Breast epithelium (tissue), 4 donors: ENCODE data around the gene FAM78B. TPM values are rescaled to one million over a fixed set of nuclear protein-coding genes. Genes with fewer than 3 reads are reported as not detected.

Source experiments
- DNase-seq, 2 donors: peaks; one replicate each; pipeline ENCODE4 v3.0.0-alpha.2; 2019; ENCODE audit warnings: low spot score in 2 of 2
- H3K27ac ChIP-seq, 2 donors: fragments of 200-600 bp; sonication (generic) in 1 of 2; one replicate each; pipeline ENCODE4 v1.5.1; 2016 to 2019; ENCODE audit warnings: mild to moderate bottlenecking in 1 of 2
- H3K27me3 ChIP-seq, 2 donors: fragments of 200-600 bp; sonication (generic) in 1 of 2; one replicate each; pipeline versions ENCODE4 v1.5.1 to v1.6.0; 2017 to 2019; ENCODE audit warnings: control low read depth in 1 of 2, mild to moderate bottlenecking in 1 of 2
- H3K36me3 ChIP-seq: fragments of 200-600 bp; one replicate; pipeline ENCODE4 v1.5.1; 2019
- H3K4me1 ChIP-seq, 2 donors: fragments of 200-600 bp; sonication (generic); one replicate each; pipeline ENCODE4 v1.5.1; 2016 to 2019; ENCODE audit warnings: control low read depth in 1 of 2
- H3K4me3 ChIP-seq, 3 donors: fragments of 200-600 bp; sonication (generic); 1 replicate in 2 of 3; 2 replicates in 1 of 3; pipeline ENCODE4 v1.5.1; 2016 to 2019; ENCODE audit warnings: mild to moderate bottlenecking in 3 of 3, moderate library complexity in 2 of 3
- H3K9me3 ChIP-seq, 2 donors: fragments of 200-600 bp; sonication (generic) in 1 of 2; one replicate each; pipeline ENCODE4 v1.5.1; 2016 to 2019; ENCODE audit warnings: control low read depth in 1 of 2
- CTCF ChIP-seq, 3 donors: fragments of 450-650 bp; IDR thresholded peaks; one replicate each; pipeline ENCODE4 v1.5.1; 2016 to 2017; ENCODE audit warnings: antibody characterized with exemption in 3 of 3, mild to moderate bottlenecking in 3 of 3, moderate library complexity in 3 of 3
- POLR2A ChIP-seq: fragments of 450-650 bp; IDR thresholded peaks from one replicate; pipeline ENCODE4 v1.6.1; 2016; ENCODE audit warnings: antibody characterized with exemption, mild to moderate bottlenecking, moderate library complexity
- POLR2AphosphoS5 ChIP-seq, 3 donors: sonication (generic); formaldehyde crosslinking; IDR thresholded peaks; one replicate each; pipeline ENCODE4 v1.6.1; 2017; ENCODE audit warnings: antibody characterized with exemption in 3 of 3
- intact Hi-C: fragments of 100-400 bp; cut with DNase I; formaldehyde crosslinking; loops from one replicate; pipeline ENCODE4 v1.15.1; 2023; ENCODE audit warnings: low total_unique reads
- total RNA-seq, 3 donors: library from RNA; depleted of rRNA; stranded (reverse); fragments of >200 nt; gene quantifications; one replicate each; pipeline ENCODE4 v1.1.0, GENCODE V29; 2016

Gene FAM78B
- total RNA-seq, 3 donors from 2014 or later, result 0.98 to 3.2 (median 1.2) TPM

- no peak for TF ChIP-seq POLR2A
- TF ChIP-seq CTCF (IDR thresholded peaks at IDR 0.05), result no peak
- TF ChIP-seq POLR2AphosphoS5 (IDR thresholded peaks at IDR 0.05), result no peak
- intact Hi-C loops, result no loop called here
- Histone ChIP-seq H3K27me3 (no peaks in the 10 kb centered on the region), H3K27ac (no peak overlapping the region), H3K4me3 (no peak overlapping the region), H3K9me3 (no peaks in the 10 kb centered on the region), H3K36me3 (no peaks in the 10 kb centered on the region), H3K4me1 (no peaks in the 10 kb centered on the region)
- no peak for DNase-seq
Observed at GRCh38 chr1:166127003-166127402, 39.8 kb downstream of the FAM78B start.

- Histone ChIP-seq H3K9me3 (no peaks in the 10 kb centered on the region), H3K4me3 (no peak overlapping the region), H3K4me1 (no peaks in the 10 kb centered on the region), H3K36me3 (no peaks in the 10 kb centered on the region), H3K27ac (no peak overlapping the region), H3K27me3 (no peaks in the 10 kb centered on the region)
- intact Hi-C loops, result no loop called here
- TF ChIP-seq POLR2AphosphoS5 (IDR thresholded peaks at IDR 0.05) (no peak), POLR2A (no peak), CTCF (IDR thresholded peaks at IDR 0.05) (no peak)
- DNase-seq, result no peak
Observed at GRCh38 chr1:166122873-166123466, 43.8 kb downstream of the FAM78B start.

- no peak for TF ChIP-seq CTCF (IDR thresholded peaks at IDR 0.05)
- no peak for TF ChIP-seq POLR2A
- no peak for TF ChIP-seq POLR2AphosphoS5 (IDR thresholded peaks at IDR 0.05)
- intact Hi-C loops, result no loop called here
- Histone ChIP-seq H3K36me3 (no peaks in the 10 kb centered on the region), H3K9me3 (no peaks in the 10 kb centered on the region), H3K4me1 (no peaks in the 10 kb centered on the region), H3K27me3 (no peaks in the 10 kb centered on the region), H3K4me3 (no peak overlapping the region), H3K27ac (no peak overlapping the region)
- DNase-seq, result no peak
Observed at GRCh38 chr1:166121010-166121409, 45.8 kb downstream of the FAM78B start.

GRCh38 chr1:166120281-166120680 is 46.5 kb downstream of the FAM78B start:
- intact Hi-C loops, result no loop called here
- no peak for DNase-seq
- Histone ChIP-seq H3K4me1 (no peaks in the 10 kb centered on the region), H3K4me3 (no peak overlapping the region), H3K9me3 (no peaks in the 10 kb centered on the region), H3K27me3 (no peaks in the 10 kb centered on the region), H3K36me3 (no peaks in the 10 kb centered on the region), H3K27ac (no peak overlapping the region)
- TF ChIP-seq CTCF (IDR thresholded peaks at IDR 0.05), result no peak
- no peak for TF ChIP-seq POLR2A
- TF ChIP-seq POLR2AphosphoS5 (IDR thresholded peaks at IDR 0.05), result no peak

- no peaks in the 10 kb centered on the region for H3K27me3 ChIP-seq
- H3K4me1 ChIP-seq, result no peaks in the 10 kb centered on the region
- H3K4me3 ChIP-seq, result no peak overlapping the region
- no peak overlapping the region for H3K27ac ChIP-seq
- TF ChIP-seq CTCF (IDR thresholded peaks at IDR 0.05) (no peak), POLR2A (no peak), POLR2AphosphoS5 (IDR thresholded peaks at IDR 0.05) (no peak)
- intact Hi-C loops, result no loop called here
- H3K9me3 ChIP-seq, result no peaks in the 10 kb centered on the region
- H3K36me3 ChIP-seq, result no peaks in the 10 kb centered on the region
- no peak for DNase-seq
Observed at GRCh38 chr1:166119471-166119965, 47.3 kb downstream of the FAM78B start.
